Activated naive CD8-positive, alpha-beta T cell (primary cell): ENCODE results near the gene EBLN1.

Source experiments
- H3K27ac Mint-ChIP-seq: one replicate; pipeline ENCODE4 v1.8.0; 2021; ENCODE audit warnings: mixed read lengths
- H3K27me3 Mint-ChIP-seq: one replicate; pipeline ENCODE4 v1.8.0; 2021; ENCODE audit warnings: mixed read lengths
- H3K36me3 Mint-ChIP-seq: one replicate; pipeline ENCODE4 v1.8.0; 2021; ENCODE audit warnings: mixed read lengths
- H3K4me1 Mint-ChIP-seq: one replicate; pipeline ENCODE4 v1.8.0; 2021; ENCODE audit warnings: low read depth, mixed read lengths
- H3K4me3 Mint-ChIP-seq: one replicate; pipeline ENCODE4 v1.8.0; 2021; ENCODE audit warnings: mild to moderate bottlenecking, mixed read lengths
- H3K9me3 Mint-ChIP-seq: one replicate; pipeline ENCODE4 v1.8.0; 2021; ENCODE audit warnings: low read depth, mixed read lengths

The EBLN1 gene

DNA sequence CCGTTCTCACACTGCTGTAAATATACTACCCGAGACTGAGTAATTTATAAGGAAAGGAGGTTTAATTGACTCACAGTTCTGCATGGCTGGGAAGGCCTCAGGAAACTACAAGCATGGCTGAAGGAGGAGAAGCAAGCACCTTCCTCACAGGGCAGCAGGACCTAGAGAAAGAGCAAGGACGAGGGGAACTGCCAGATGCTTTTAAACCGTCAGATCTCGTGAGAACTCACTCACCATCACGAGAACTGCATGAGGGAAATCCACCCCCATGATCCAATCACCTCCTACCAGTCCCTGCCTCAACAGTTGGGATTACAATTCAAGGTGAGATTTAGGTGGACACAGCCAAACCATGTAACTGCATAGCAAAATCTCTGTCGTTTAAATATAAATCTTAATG, at the start of gene EBLN1:
EBLN1 (minus strand) TSS at position 174 of the 400 bp plus-strand sequence. CDS start 8,032 bp downstream, outside the sequence.
- H3K27me3 Mint-ChIP-seq, result peaks cover 5% of the 10 kb centered on the region

GRCh38 chr10:22265839-22266537, 48.2 kb upstream of the EBLN1 start:
- Mint-ChIP-seq H3K9me3 (no peaks in the 10 kb centered on the region), H3K36me3 (peaks cover 7% of the 10 kb centered on the region), H3K4me3 (no peak overlapping the region), H3K27me3 (peaks cover 14% of the 10 kb centered on the region), H3K4me1 (peaks cover 3% of the 10 kb centered on the region), H3K27ac (no peak overlapping the region)

More for the DNA sequence above, at the start of gene EBLN1:
- peaks cover 2% of the 10 kb centered on the region for H3K36me3 Mint-ChIP-seq
- no peak within 1 kb of the TSS for H3K27ac Mint-ChIP-seq
- H3K4me3 Mint-ChIP-seq, result no peak within 1 kb of the TSS
- H3K4me1 Mint-ChIP-seq, result peaks cover 13% of the 10 kb centered on the region
- peaks cover 6% of the 10 kb centered on the region for H3K9me3 Mint-ChIP-seq

DNA sequence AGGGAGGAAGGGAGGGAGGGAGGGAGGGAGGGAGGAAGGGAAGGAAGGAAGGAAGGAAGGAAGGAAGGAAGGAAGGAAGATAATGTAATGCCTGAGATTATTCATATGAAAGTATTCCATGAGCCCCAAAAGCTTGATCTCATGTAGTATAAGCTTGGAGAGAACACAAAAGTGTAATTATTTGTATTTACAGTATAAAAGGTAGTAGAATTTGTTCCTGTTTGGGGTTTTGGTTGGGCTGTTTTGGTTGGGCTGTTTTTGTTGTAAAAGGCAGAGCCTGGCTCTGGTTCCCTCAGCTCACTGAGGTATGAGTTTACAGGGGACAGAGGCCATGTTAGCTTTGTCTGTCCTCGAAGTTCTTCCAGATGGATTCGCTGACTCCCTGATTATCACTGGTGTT, 45.3 kb upstream of the EBLN1 start:
- no peaks in the 10 kb centered on the region for H3K9me3 Mint-ChIP-seq
- H3K27me3 Mint-ChIP-seq, result peaks cover 14% of the 10 kb centered on the region
- no peak overlapping the region for H3K27ac Mint-ChIP-seq

GRCh38 chr10:22259280-22259679, 41.5 kb upstream of the EBLN1 start:
- peaks cover 11% of the 10 kb centered on the region for H3K27me3 Mint-ChIP-seq
- peaks cover 27% of the 10 kb centered on the region for H3K4me1 Mint-ChIP-seq
- H3K27ac Mint-ChIP-seq, result no peak overlapping the region
- no peaks in the 10 kb centered on the region for H3K9me3 Mint-ChIP-seq
- no peaks in the 10 kb centered on the region for H3K36me3 Mint-ChIP-seq
- no peak overlapping the region for H3K4me3 Mint-ChIP-seq

More for the DNA sequence above, 45.3 kb upstream of the EBLN1 start:
- Mint-ChIP-seq H3K4me1 (peaks cover 16% of the 10 kb centered on the region), H3K36me3 (peaks cover 5% of the 10 kb centered on the region), H3K4me3 (no peak overlapping the region)

- Mint-ChIP-seq H3K4me3 (no peak overlapping the region), H3K4me1 (peaks cover 31% of the 10 kb centered on the region), H3K9me3 (no peaks in the 10 kb centered on the region), H3K27me3 (peaks cover 13% of the 10 kb centered on the region), H3K36me3 (no peaks in the 10 kb centered on the region), H3K27ac (no peak overlapping the region)
Observed at GRCh38 chr10:22258471-22258870, 40.7 kb upstream of the EBLN1 start.

GRCh38 chr10:22253580-22253882, 35.7 kb upstream of the EBLN1 start:
- Mint-ChIP-seq H3K4me1 (peaks cover 35% of the 10 kb centered on the region), H3K36me3 (no peaks in the 10 kb centered on the region), H3K27ac (peak overlapping the region; percentile 89), H3K27me3 (peaks cover 10% of the 10 kb centered on the region), H3K9me3 (no peaks in the 10 kb centered on the region), H3K4me3 (peak overlapping the region; percentile 85)

GRCh38 chr10:22252801-22253579, 35.2 kb upstream of the EBLN1 start:
- Mint-ChIP-seq H3K4me3 (peak overlapping the region; percentile 85), H3K9me3 (no peaks in the 10 kb centered on the region), H3K27ac (peak overlapping the region; percentile 89), H3K4me1 (peaks cover 41% of the 10 kb centered on the region), H3K36me3 (no peaks in the 10 kb centered on the region), H3K27me3 (peaks cover 10% of the 10 kb centered on the region)

GRCh38 chr10:22252224-22252800, 34.5 kb upstream of the EBLN1 start:
- Mint-ChIP-seq H3K36me3 (no peaks in the 10 kb centered on the region), H3K27ac (peak overlapping the region; percentile 97), H3K4me1 (peaks cover 47% of the 10 kb centered on the region), H3K27me3 (peaks cover 10% of the 10 kb centered on the region), H3K4me3 (peak overlapping the region; percentile 90), H3K9me3 (no peaks in the 10 kb centered on the region)

DNA sequence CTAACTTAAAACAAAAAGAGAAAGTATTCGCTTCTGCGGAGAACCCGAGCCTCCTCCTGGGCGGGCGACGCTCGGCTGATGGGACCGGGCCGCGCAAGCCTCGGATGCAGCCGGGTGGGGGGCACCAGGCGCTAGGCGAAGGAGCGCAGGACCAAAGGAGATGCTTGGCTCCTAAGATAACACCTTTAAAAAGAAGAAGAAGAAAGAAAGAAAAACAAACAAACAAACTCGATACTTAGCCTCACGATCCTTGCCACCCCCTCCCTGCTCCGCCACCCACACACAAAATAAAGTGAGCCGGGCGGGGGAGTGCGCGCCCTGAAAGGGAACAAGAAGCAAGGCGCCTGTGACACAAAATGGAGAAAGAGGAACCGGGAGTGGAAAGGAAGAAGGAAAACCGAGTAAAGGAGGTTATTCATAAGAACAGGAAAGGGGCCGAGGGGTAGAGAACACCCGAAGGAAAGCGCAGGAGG, 34.0 kb upstream of the EBLN1 start:
- peak overlapping the region; percentile 97 for H3K27ac Mint-ChIP-seq
- H3K27me3 Mint-ChIP-seq, result peaks cover 6% of the 10 kb centered on the region
- peak overlapping the region; percentile 90 for H3K4me3 Mint-ChIP-seq
- no peaks in the 10 kb centered on the region for H3K9me3 Mint-ChIP-seq
- peaks cover 49% of the 10 kb centered on the region for H3K4me1 Mint-ChIP-seq
- H3K36me3 Mint-ChIP-seq, result peaks cover 2% of the 10 kb centered on the region

DNA sequence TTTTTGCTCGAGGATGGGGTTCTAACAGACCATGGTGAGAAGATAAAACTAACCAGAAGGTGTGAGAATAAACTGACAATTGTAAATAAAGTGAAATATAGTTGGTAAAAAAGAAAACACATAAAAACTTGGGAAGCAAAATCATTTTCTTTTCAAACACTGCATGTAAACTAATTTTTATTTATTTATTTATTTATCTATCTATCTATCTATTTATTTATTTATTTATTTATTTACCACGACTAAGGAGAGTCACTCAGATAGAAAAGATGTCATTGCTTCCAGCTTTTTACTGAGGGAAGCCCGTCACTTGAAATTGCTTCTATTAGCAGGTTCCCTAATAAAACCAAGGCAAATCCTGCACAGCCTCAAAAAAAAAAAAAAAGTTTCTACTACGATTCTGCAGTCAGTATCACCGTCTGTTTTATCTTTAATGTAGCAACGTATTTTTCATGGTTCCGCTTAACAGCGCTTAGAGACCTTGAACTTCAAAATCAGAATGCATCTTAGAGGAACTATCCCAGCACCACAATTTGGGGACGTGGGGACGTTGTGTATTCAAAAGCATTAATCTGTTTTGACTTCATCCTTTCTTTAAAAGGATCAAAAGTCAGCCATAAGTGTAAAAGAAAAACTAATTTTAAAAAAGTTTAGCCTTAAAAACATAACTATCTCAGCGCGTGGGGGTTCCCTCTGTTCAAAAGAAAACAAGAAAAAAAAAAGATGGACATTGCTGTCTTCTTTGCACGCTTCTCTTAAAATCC, 33.3 kb upstream of the EBLN1 start:
- Mint-ChIP-seq H3K27ac (peak overlapping the region; percentile 97), H3K36me3 (peaks cover 2% of the 10 kb centered on the region), H3K9me3 (no peaks in the 10 kb centered on the region), H3K4me3 (peak overlapping the region; percentile 90), H3K4me1 (peaks cover 55% of the 10 kb centered on the region), H3K27me3 (peaks cover 6% of the 10 kb centered on the region)

DNA sequence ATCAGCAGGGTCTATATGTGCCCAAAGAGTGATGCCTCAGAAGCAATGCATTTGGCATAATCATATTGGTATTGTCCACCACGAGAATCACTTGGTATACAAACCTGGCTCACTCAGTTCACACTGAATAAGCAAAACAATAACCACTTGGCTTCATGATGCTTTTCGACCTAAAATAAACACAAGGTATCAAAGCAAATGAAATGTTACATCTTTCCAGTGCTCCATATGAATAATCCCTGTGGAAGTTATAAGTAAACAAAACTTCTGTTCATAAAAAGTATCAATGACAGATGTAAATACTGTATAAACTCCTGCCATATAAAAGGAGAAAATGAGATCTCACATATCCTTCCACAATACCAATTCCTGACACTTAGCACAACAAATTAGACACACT, 29.8 kb upstream of the EBLN1 start:
- no peaks in the 10 kb centered on the region for H3K9me3 Mint-ChIP-seq
- peak overlapping the region; percentile 97 for H3K27ac Mint-ChIP-seq
- no peaks in the 10 kb centered on the region for H3K27me3 Mint-ChIP-seq
- H3K36me3 Mint-ChIP-seq, result peaks cover 2% of the 10 kb centered on the region
- H3K4me3 Mint-ChIP-seq, result peak overlapping the region; percentile 75
- peaks cover 57% of the 10 kb centered on the region for H3K4me1 Mint-ChIP-seq

DNA sequence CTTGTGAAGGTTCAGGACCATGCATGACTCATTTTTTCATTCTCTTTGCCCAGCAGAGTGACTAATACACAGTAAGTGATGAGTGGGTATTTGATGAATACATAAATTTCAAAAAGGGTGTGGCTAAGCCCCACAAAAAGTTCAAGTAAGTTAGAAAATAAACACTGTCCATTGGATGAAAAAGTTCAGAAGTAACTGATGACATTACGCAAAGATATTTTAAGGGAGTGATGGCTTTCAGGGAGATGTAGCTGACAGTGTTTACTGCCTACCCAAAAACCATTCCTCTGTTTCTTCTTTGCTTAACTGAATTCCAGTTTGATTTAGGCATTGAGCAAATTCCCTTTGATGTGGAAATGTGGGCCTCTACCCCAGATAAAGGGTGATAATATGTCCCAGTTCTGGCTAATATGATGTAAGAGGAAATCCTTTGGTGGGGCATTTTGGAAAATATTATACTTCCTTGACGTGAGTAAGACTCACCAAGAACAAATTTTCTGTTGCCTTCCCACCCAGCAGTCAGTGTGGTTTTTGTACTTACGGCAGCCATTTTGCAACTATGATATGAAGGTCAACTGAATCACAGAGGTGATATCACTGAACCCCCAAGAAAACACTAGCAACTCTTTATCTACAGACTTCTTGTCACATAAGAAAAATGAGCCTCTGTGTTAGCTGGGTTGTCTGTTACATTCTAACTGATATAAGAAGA, 29.0 kb upstream of the EBLN1 start:
- peak overlapping the region; percentile 75 for H3K4me3 Mint-ChIP-seq
- peak overlapping the region; percentile 97 for H3K27ac Mint-ChIP-seq
- H3K36me3 Mint-ChIP-seq, result peaks cover 2% of the 10 kb centered on the region
- H3K9me3 Mint-ChIP-seq, result no peaks in the 10 kb centered on the region
- H3K4me1 Mint-ChIP-seq, result peaks cover 54% of the 10 kb centered on the region
- H3K27me3 Mint-ChIP-seq, result no peaks in the 10 kb centered on the region

GRCh38 chr10:22245567-22245966, 27.8 kb upstream of the EBLN1 start:
- Mint-ChIP-seq H3K27ac (peak overlapping the region; percentile 97), H3K36me3 (peaks cover 2% of the 10 kb centered on the region), H3K9me3 (no peaks in the 10 kb centered on the region), H3K27me3 (no peaks in the 10 kb centered on the region), H3K4me1 (peaks cover 45% of the 10 kb centered on the region), H3K4me3 (no peak overlapping the region)

- H3K4me3 Mint-ChIP-seq, result no peak overlapping the region
- peaks cover 39% of the 10 kb centered on the region for H3K4me1 Mint-ChIP-seq
- H3K27ac Mint-ChIP-seq, result peak overlapping the region; percentile 36
- peaks cover 2% of the 10 kb centered on the region for H3K36me3 Mint-ChIP-seq
- H3K9me3 Mint-ChIP-seq, result no peaks in the 10 kb centered on the region
- no peaks in the 10 kb centered on the region for H3K27me3 Mint-ChIP-seq
Observed at GRCh38 chr10:22244855-22245254, 27.0 kb upstream of the EBLN1 start.
